H9 (cell line): ENCODE data around the gene BAHD1. TPM values are rescaled to one million over a fixed set of nuclear protein-coding genes. Genes with fewer than 3 reads are reported as not detected.

Experiments used
- DNase-seq: peaks from one replicate; pipeline ENCODE4 v3.0.0-alpha.2; 2017
- H2AFZ ChIP-seq: one replicate; pipeline ENCODE4 v1.6.1; 2013; ENCODE audit warnings: mild to moderate bottlenecking, low read length, control low read depth, moderate library complexity
- H2AK5ac ChIP-seq: 2 replicates; pipeline ENCODE4 v1.6.1; 2013; ENCODE audit warnings: low read length, control low read depth, mixed read lengths; ENCODE audit not compliant: insufficient read length
- H2BK120ac ChIP-seq: one replicate; pipeline ENCODE4 v1.6.1; 2013; ENCODE audit warnings: low read depth, mild to moderate bottlenecking, low read length, control low read depth, inconsistent platforms; ENCODE audit not compliant: poor library complexity, severe bottlenecking
- H2BK12ac ChIP-seq: 2 replicates; pipeline ENCODE4 v1.6.1; 2013; ENCODE audit warnings: low read length, control low read depth, mixed read lengths, low read depth; ENCODE audit not compliant: insufficient read length
- H2BK15ac ChIP-seq: 2 replicates; pipeline ENCODE4 v1.6.1; 2013; ENCODE audit warnings: low read depth, low read length, control low read depth
- H2BK20ac ChIP-seq: one replicate; pipeline ENCODE4 v1.6.1; 2013; ENCODE audit warnings: low read depth, mild to moderate bottlenecking, low read length, control low read depth, inconsistent platforms; ENCODE audit not compliant: poor library complexity, severe bottlenecking
- H2BK5ac ChIP-seq: 2 replicates; pipeline ENCODE4 v1.6.1; 2013; ENCODE audit warnings: low read length, control low read depth, mixed read lengths; ENCODE audit not compliant: insufficient read length
- H3K14ac ChIP-seq: 2 replicates; pipeline ENCODE4 v1.6.1; 2013; ENCODE audit warnings: low read length, control low read depth; ENCODE audit not compliant: insufficient read depth
- H3K18ac ChIP-seq: 2 replicates; pipeline ENCODE4 v1.6.1; 2013; ENCODE audit warnings: low read depth, mild to moderate bottlenecking, mixed read lengths, low read length, control low read depth; ENCODE audit not compliant: insufficient read length
- H3K23ac ChIP-seq: 2 replicates; pipeline ENCODE4 v1.6.1; 2013; ENCODE audit warnings: low read length, control low read depth, mixed read lengths, low read depth; ENCODE audit not compliant: insufficient read length
- H3K23me2 ChIP-seq: 2 replicates; pipeline ENCODE4 v1.6.1; 2013; ENCODE audit warnings: low read depth, mild to moderate bottlenecking, mixed read lengths, low read length, control low read depth; ENCODE audit not compliant: insufficient read length, poor library complexity, severe bottlenecking
- H3K27ac ChIP-seq: 2 replicates; pipeline ENCODE4 v1.5.1; 2013; ENCODE audit warnings: low read length, control low read depth, mixed read lengths, low read depth; ENCODE audit not compliant: insufficient read length
- H3K27me3 ChIP-seq: 2 replicates; pipeline ENCODE4 v1.6.1; 2013; ENCODE audit warnings: low read length, control low read depth, inconsistent platforms; ENCODE audit not compliant: insufficient read depth
- H3K4ac ChIP-seq: 2 replicates; pipeline ENCODE4 v1.6.1; 2013; ENCODE audit warnings: low read depth, mild to moderate bottlenecking, control low read depth, inconsistent platforms, low read length, moderate library complexity
- H3K4me1 ChIP-seq: 2 replicates; pipeline ENCODE4 v1.6.1; 2013; ENCODE audit warnings: low read length, control low read depth, inconsistent platforms; ENCODE audit not compliant: insufficient read depth
- H3K4me2 ChIP-seq: 2 replicates; pipeline ENCODE4 v1.6.1; 2013; ENCODE audit warnings: low read length, control low read depth, mixed read lengths; ENCODE audit not compliant: insufficient read length, insufficient read depth
- H3K56ac ChIP-seq: 2 replicates; pipeline ENCODE4 v1.6.1; 2013; ENCODE audit warnings: low read depth, mild to moderate bottlenecking, mixed read lengths, low read length, control low read depth; ENCODE audit not compliant: insufficient read length
- H3K79me1 ChIP-seq: 2 replicates; pipeline ENCODE4 v1.6.1; 2013; ENCODE audit warnings: low read depth, mild to moderate bottlenecking, moderate library complexity, low read length, control low read depth, inconsistent platforms; ENCODE audit not compliant: insufficient read depth, poor library complexity, severe bottlenecking
- H3K79me2 ChIP-seq: 2 replicates; pipeline ENCODE4 v1.6.1; 2013; ENCODE audit warnings: low read length, control low read depth, inconsistent platforms; ENCODE audit not compliant: insufficient read depth
- H3K9ac ChIP-seq: 2 replicates; pipeline ENCODE4 v1.6.1; 2013; ENCODE audit warnings: low read length, control low read depth, mixed read lengths; ENCODE audit not compliant: insufficient read length; ENCODE audit errors: extremely low read depth
- H3K9me3 ChIP-seq: one replicate; pipeline ENCODE4 v1.6.1; 2013; ENCODE audit warnings: low read depth, low read length, inconsistent platforms; ENCODE audit not compliant: control insufficient read depth
- H3T11ph ChIP-seq: one replicate; pipeline ENCODE4 v1.6.1; 2013; ENCODE audit warnings: mild to moderate bottlenecking, low read length, control low read depth, inconsistent platforms
- H4K20me1 ChIP-seq: one replicate; pipeline ENCODE4 v1.6.1; 2013; ENCODE audit not compliant: control insufficient read depth, insufficient read length, insufficient read depth
- H4K5ac ChIP-seq: 2 replicates; pipeline ENCODE4 v1.6.1; 2013; ENCODE audit warnings: low read depth, mild to moderate bottlenecking, mixed read lengths, low read length, control low read depth; ENCODE audit not compliant: insufficient read length
- H4K8ac ChIP-seq: replicated peaks from 2 replicates; pipeline ENCODE4 v1.6.1; 2013; ENCODE audit warnings: low read length, control low read depth, mixed read lengths, low read depth; ENCODE audit not compliant: insufficient read length
- H4K91ac ChIP-seq: 2 replicates; pipeline ENCODE4 v1.6.1; 2013; ENCODE audit warnings: low read depth, mild to moderate bottlenecking, moderate library complexity, mixed read lengths, low read length, control low read depth; ENCODE audit not compliant: insufficient read length
- H3K27ac Mint-ChIP-seq, 3 experiments: 2 replicates in 2 of 3; 3 replicates in 1 of 3; pipeline ENCODE4 v1.8.0; 2020 to 2021; ENCODE audit warnings: mixed read lengths in 3 of 3, mild to moderate bottlenecking in 1 of 3, moderate library complexity in 1 of 3
- H3K27me3 Mint-ChIP-seq: 2 replicates; pipeline ENCODE4 v1.8.0; 2021; ENCODE audit warnings: low read depth, mild to moderate bottlenecking, moderate library complexity, mixed read lengths
- H3K36me3 Mint-ChIP-seq, 3 experiments: 2 replicates in 2 of 3; 3 replicates in 1 of 3; pipeline ENCODE4 v1.8.0; 2020 to 2021; ENCODE audit warnings: low read depth in 3 of 3, mixed read lengths in 3 of 3; ENCODE audit not compliant: insufficient read depth in 1 of 3
- H3K4me1 Mint-ChIP-seq, 2 experiments: 2 replicates each; pipeline ENCODE4 v1.8.0; 2020; ENCODE audit warnings: mixed read lengths in 2 of 2
- H3K4me3 Mint-ChIP-seq, 2 experiments: 2 replicates in 1 of 2; 3 replicates in 1 of 2; pipeline ENCODE4 v1.8.0; 2020 to 2021; ENCODE audit warnings: mild to moderate bottlenecking in 2 of 2, mixed read lengths in 2 of 2, moderate library complexity in 1 of 2
- H3K9me3 Mint-ChIP-seq, 2 experiments: 2 replicates in 1 of 2; 3 replicates in 1 of 2; pipeline ENCODE4 v1.8.0; 2020; ENCODE audit warnings: mild to moderate bottlenecking in 2 of 2, mixed read lengths in 2 of 2, moderate library complexity in 1 of 2
- CTCF ChIP-seq: fragments of 200-600 bp; sonication (generic); conservative IDR thresholded peaks from 3 replicates; pipeline ENCODE4 v1.8.0; 2021; ENCODE audit warnings: antibody characterized with exemption, mild to moderate bottlenecking
- WGBS: extraction: QIAGEN DNeasy Blood & Tissue Kit; methylation state at CpG from one replicate; pipeline ENCODE4 v1.1.7; 2013; ENCODE audit warnings: missing lambda C conversion rate, low lambda C conversion rate, mixed read lengths; ENCODE audit not compliant: insufficient read length; ENCODE audit errors: extremely low coverage; 5-methylcytosine and 5-hydroxymethylcytosine counted together
- total RNA-seq: library from RNA; stranded (reverse); gene quantifications from 2 replicates; pipeline ENCODE4 v1.2.1, GENCODE V29; 2021

BAHD1 gene
- total RNA-seq, 1 experiment from 2014 or later, result 54.1 TPM

GRCh38 chr15:40471105-40471807 is 30.5 kb downstream of the BAHD1 start:
- Mint-ChIP-seq H3K9me3 (no peaks in the 10 kb centered on the region), H3K27me3 (peaks cover 6% of the 10 kb centered on the region), H3K4me3 (peak overlapping the region; percentile 77 to 83), H3K36me3 (peaks cover 6 to 15% (median 12%) of the 10 kb centered on the region in 3 experiments; a peak in 6 of 7 replicates), H3K4me1 (peaks cover 30 to 34% of the 10 kb centered on the region in 2 experiments), H3K27ac (peak overlapping the region in 1 of 3 experiments; percentile 75; a peak in 3 of 7 replicates)
- Histone ChIP-seq H4K91ac (no peak overlapping the region), H3T11ph (no peak overlapping the region), H3K27me3 (no peaks in the 10 kb centered on the region), H2AFZ (no peak overlapping the region), H3K9ac (peak overlapping the region; percentile 20), H4K8ac (no peak overlapping the region), H3K9me3 (no peaks in the 10 kb centered on the region), H2AK5ac (no peak overlapping the region), H3K23me2 (peaks cover 10% of the 10 kb centered on the region), H3K79me2 (no peaks in the 10 kb centered on the region), H2BK20ac (no peak overlapping the region), H3K4ac (no peak overlapping the region), H3K4me1 (no peaks in the 10 kb centered on the region; the same call in 1 of the 2 replicates), H2BK15ac (no peak overlapping the region), H3K79me1 (no peaks in the 10 kb centered on the region), H3K27ac (no peak overlapping the region), H4K20me1 (peaks cover 4% of the 10 kb centered on the region), H2BK5ac (no peak overlapping the region), H4K5ac (no peak overlapping the region), H3K14ac (peak overlapping the region; percentile 70; the same call in 1 of the 2 replicates), H3K18ac (peak overlapping the region; percentile 0), H3K56ac (no peak overlapping the region), H2BK120ac (no peak overlapping the region), H2BK12ac (no peak overlapping the region), H3K23ac (no peak overlapping the region), H3K4me2 (peak overlapping the region; percentile 54)
- WGBS, result no CpG with 5 or more reads among the region's 60 CpGs
- no peak for TF ChIP-seq CTCF
- peak; percentile 45 for DNase-seq
